Measurements from ENCODE around the gene MX2.

The MX2 gene

DNA sequence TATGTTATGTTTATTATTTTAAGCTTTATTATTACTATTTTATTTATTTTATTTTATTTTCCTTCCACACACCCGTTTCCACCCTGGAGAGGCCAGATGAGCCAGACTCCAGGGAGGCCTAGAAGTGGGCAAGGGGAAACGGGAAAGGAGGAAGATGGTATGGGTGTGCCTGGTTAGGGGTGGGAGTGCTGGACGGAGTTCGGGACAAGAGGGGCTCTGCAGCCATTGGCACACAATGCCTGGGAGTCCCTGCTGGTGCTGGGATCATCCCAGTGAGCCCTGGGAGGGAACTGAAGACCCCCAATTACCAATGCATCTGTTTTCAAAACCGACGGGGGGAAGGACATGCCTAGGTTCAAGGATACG is 63.7 kb downstream of the MX2 start:
- TF ChIP-seq, protein P1, sequence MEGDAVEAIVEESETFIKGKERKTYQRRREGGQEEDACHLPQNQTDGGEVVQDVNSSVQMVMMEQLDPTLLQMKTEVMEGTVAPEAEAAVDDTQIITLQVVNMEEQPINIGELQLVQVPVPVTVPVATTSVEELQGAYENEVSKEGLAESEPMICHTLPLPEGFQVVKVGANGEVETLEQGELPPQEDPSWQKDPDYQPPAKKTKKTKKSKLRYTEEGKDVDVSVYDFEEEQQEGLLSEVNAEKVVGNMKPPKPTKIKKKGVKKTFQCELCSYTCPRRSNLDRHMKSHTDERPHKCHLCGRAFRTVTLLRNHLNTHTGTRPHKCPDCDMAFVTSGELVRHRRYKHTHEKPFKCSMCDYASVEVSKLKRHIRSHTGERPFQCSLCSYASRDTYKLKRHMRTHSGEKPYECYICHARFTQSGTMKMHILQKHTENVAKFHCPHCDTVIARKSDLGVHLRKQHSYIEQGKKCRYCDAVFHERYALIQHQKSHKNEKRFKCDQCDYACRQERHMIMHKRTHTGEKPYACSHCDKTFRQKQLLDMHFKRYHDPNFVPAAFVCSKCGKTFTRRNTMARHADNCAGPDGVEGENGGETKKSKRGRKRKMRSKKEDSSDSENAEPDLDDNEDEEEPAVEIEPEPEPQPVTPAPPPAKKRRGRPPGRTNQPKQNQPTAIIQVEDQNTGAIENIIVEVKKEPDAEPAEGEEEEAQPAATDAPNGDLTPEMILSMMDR (IDR thresholded peaks at IDR 0.05; ENCODE audit: extremely low read depth, missing control alignments), result no peak

DNA sequence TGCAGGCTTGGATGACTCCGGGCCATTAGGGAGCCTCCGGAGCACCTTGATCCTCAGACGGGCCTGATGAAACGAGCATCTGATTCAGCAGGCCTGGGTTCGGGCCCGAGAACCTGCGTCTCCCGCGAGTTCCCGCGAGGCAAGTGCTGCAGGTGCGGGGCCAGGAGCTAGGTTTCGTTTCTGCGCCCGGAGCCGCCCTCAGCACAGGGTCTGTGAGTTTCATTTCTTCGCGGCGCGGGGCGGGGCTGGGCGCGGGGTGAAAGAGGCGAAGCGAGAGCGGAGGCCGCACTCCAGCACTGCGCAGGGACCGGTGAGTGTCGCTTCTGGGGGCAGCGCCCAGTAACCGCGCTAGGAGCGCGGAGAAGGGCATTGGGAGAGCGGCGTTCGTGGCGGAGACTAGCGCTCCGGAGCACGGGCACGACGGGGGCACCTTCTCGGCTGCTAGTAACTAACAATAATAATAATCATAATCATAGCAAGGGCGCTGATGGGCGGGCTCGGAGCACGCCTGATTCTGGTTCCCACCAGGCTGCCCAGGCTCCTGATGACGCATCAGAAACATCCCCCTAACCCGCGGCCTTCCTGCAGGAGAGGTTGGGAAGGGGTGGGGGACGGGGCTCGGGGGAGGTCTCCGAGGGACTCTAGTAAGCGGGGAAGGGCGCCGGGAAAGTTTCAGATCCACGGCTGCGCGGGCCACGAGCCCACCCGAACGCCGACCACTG is 64.3 kb downstream of the MX2 start, which contains the start of gene MX1:
Gene MX1 (plus strand): TSS at position 286 of the 722 bp plus-strand sequence. CDS start 5,832 bp downstream, outside the sequence.
- TF ChIP-seq, protein P1 (IDR thresholded peaks at IDR 0.05; ENCODE audit: extremely low read depth, missing control alignments), result no peak
- DNase-seq (ENCODE audit: low spot score), result peak; percentile 91

More for the DNA sequence above, 63.7 kb downstream of the MX2 start:
- DNase-seq (ENCODE audit: low spot score), result no peak

DNA sequence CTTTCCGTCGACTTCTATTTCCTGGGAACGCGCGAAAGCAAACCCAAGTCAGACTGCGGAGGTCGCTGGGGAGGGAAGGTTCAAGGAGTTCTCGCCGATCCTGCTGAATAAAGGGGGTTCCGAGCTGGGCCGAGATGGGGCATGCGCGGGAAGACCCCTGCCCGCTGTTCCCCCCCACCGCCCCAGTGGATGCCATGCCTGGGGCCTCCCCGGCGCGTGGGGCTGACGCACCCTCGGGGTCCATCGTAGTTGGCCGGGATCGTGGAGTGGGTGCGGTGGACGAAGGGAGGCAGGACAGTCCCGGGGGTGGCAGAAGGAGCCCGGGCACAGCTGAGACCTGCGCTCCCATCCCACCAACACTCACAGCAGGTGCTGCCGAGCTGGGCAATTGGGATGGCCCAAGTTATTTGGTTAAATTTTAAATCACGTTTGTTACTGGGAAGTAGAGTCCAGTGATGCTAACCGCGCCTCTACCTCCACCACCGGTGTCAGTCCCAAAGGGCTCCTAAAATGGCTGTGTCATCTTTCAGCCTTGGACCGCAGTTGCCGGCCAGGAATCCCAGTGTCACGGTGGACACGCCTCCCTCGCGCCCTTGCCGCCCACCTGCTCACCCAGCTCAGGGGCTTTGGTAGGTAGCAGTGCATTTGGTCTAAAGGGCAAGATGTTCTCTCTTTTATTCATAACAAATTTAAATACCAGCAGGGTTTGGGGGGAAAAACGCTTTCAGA is 65.0 kb downstream of the MX2 start:
- DNase-seq (ENCODE audit: low spot score), result no peak

DNA sequence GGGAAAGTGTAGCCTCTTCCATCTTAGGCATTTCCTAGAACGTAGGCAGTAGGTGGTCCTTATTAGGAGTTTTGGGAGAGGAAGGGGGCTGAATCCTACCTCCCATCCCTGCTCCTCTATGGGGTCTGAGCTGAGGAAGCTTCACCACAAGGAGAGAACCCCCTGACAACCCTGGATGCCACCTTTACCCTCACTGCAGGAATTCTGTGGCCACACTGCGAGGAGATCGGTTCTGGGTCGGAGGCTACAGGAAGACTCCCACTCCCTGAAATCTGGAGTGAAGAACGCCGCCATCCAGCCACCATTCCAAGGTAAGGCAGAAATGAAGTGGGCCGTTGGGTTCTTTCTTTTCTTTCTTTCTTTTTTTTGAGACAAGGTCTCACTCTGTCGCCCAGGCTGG is 65.7 kb downstream of the MX2 start:
- no peak for DNase-seq (ENCODE audit: low spot score)
- TF ChIP-seq, protein P1 (IDR thresholded peaks at IDR 0.05; ENCODE audit: extremely low read depth, missing control alignments), result no peak

More for the DNA sequence above, 65.0 kb downstream of the MX2 start:
- TF ChIP-seq, protein P1 (IDR thresholded peaks at IDR 0.05; ENCODE audit: extremely low read depth, missing control alignments), result no peak

DNA sequence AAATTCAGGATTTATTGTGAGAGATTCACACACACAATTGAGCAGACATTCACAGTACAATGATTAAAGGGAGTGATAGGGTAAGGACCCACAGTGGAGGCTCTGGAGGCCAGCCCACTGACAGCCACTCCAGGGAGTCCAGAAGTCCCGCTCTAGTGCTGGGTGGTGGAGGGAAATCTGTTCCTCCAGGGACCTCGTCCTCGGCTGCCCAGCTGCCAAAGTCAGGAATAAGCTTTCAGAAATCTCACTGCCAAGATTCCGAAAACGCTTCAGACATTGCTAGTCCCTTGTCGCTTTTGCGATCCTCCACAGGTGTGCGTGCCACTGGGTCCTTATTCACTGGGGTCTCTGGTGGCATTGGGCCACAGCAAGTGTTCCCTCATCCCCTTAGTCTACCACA is 66.5 kb downstream of the MX2 start:
- DNase-seq (ENCODE audit: low spot score), result no peak
- TF ChIP-seq, protein P1 (IDR thresholded peaks at IDR 0.05; ENCODE audit: extremely low read depth, missing control alignments), result no peak

DNA sequence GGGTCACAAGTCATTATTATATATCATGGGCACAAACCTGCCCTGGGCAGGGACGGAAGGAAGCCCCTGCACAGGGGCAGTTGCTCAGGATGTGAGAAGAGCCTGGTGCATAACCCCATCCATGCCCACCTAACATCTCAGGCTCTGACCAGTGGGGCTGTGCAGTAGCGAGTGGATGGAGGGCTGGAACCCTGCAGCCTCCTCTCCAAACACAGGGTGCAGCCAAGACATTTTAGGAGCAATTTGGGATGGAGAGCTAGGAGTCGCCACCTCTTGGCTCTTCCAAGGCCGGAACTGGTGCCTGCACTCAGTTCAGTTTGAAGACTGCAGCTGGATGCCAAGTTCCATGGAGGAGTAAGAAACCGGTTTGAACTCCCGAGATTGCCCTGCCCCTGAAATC is 67.0 kb downstream of the MX2 start:
- DNase-seq (ENCODE audit: low spot score), result no peak
- TF ChIP-seq, protein P1 (IDR thresholded peaks at IDR 0.05; ENCODE audit: extremely low read depth, missing control alignments), result no peak

DNA sequence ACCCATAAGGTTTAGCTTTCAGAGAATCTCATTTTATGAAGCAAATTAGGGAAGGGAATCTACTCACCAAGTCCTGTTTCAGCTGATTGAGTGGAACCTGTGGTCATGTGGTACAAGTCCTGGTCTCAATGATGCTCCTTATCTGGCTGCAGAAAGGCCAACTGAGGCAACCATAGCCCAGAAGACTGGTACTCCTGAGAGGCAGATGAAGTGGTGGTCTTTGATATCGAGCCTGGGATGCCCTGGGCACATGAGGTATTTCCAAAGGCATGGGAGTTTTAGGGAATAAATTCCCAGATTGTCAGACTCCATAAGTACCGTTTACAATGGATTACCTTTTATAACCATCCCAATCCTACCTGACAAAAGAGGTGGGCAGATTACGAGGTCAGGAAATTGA is 67.5 kb downstream of the MX2 start:
- DNase-seq (ENCODE audit: low spot score), result no peak
- TF ChIP-seq, protein P1 (IDR thresholded peaks at IDR 0.05; ENCODE audit: extremely low read depth, missing control alignments), result no peak
